MM.1S (cell line): ENCODE measurements around the gene SLC6A3.

Source experiments
- CTCF ChIP-seq: fragments of 300-600 bp; sonication (generic); IDR thresholded peaks from 2 replicates; pipeline ENCODE4 v1.5.1; 2016; ENCODE audit warnings: antibody characterized with exemption, low read length, mixed read lengths
- EZH2 ChIP-seq: fragments of 300-600 bp; sonication (generic); optimal IDR thresholded peaks from 2 replicates; pipeline ENCODE3; 2017; ENCODE audit warnings: low read depth, mild to moderate bottlenecking, antibody characterized with exemption, low read length, mixed read lengths

- TF ChIP-seq CTCF (no peak), EZH2 (no peak)
Observed at GRCh38 chr5:1366514-1366913, 78.7 kb downstream of the SLC6A3 start.
